Measurements from ENCODE around the gene PRDM15.

DNA sequence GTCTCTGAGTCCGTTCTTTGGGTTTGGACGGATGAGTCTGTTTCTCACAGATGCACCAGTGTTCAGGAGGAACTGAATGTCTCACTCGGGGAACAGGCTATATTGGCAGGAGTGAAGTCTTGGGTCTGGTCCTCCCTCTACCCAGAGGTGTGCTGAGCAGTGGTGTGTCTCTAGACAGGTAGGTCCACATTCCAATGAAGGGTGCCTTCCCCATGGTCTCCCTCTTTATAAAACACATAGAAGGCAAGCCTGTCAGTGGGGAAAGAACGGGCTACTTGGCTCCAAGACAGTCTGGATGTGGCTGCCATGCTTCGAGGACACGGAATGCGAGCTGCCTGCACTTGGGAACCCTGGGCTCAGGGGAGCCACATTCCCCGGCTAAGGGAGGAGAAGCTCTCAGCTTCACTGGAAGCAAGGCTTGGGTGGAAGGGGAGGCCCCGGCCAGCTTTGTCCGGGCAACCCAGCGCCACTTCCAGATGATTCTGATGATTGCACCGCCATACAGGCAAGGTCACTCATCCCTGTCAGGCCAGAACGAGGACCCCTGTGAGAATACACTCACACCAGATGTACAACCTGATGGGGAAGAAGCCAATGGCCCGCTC, 82.6 kb downstream of the PRDM15 start:
- no peak for TF ChIP-seq CTCF (IDR thresholded peaks at IDR 0.05; ENCODE audit: low read length)
- no peak for TF ChIP-seq EZH2 (optimal IDR thresholded peaks at IDR 0.05; ENCODE audit: low read depth, low read length)
